HCT116 (cell line): ENCODE measurements around the gene PRSS58. TPM values are rescaled to one million over a fixed set of nuclear protein-coding genes. Genes with fewer than 3 reads are reported as not detected.

Experiments used
- ATAC-seq: fragments of 200-7000 bp; cut with Tn5 transposase; 2 replicates; pipeline ENCODE4 v1.9.1; 2020; ENCODE audit warnings: mild to moderate bottlenecking, moderate library complexity
- BruUV-seq: library from RNA; stranded (reverse); fragments of 400-500 nt; replicated peaks from 2 replicates; lab custom pipeline; 2021; lab: Mats Ljungman, UMichigan
- CTCF ChIA-PET: fragments of 300-600 bp; sonication (Branson Sonifier 250); formaldehyde crosslinking; loops from one replicate; lab custom pipeline; 2021; ENCODE audit warnings: antibody characterized with exemption; lab: Charles Lee
- POLR2A ChIA-PET: fragments of 300-600, 350-600 bp; sonication (Branson Sonifier 250); formaldehyde crosslinking; loops from one replicate; lab custom pipeline; 2021; ENCODE audit warnings: antibody characterized with exemption; lab: Charles Lee
- RAD21 ChIA-PET, 2 experiments: fragments of 300-600 bp; sonication (Branson Sonifier 250); formaldehyde crosslinking; loops; one replicate each; lab custom pipeline; 2023; ENCODE audit warnings: low total read pairs in 2 of 2; ENCODE audit not compliant: uncharacterized antibody in 2 of 2, unreplicated experiment in 2 of 2, low non-redundant PET in 1 of 2; lab: Charles Lee
- DNase-seq: peaks from one replicate; pipeline ENCODE4 v3.0.0-alpha.2; 2010; ENCODE audit warnings: low read depth, low spot score
- H2AFZ ChIP-seq: fragments of 200-600 bp; shearing (Covaris generic), sonication (generic); 2 replicates; pipeline ENCODE4 v1.6.1; 2017; ENCODE audit warnings: low read depth, mixed run types, mixed read lengths, antibody characterized with exemption, low read length; ENCODE audit not compliant: poor library complexity, severe bottlenecking
- H3K27ac ChIP-seq: 2 replicates; pipeline ENCODE4 v1.5.1; 2012; ENCODE audit warnings: low read depth, low read length
- H3K27me3 ChIP-seq: fragments of 200-600 bp; sonication (generic); 2 replicates; pipeline ENCODE4 v1.6.1; 2016; ENCODE audit warnings: mixed run types, low read length, mixed read lengths; ENCODE audit not compliant: insufficient read depth
- H3K36me3 ChIP-seq, 2 experiments: fragments of 200-500 bp in 1 of 2; fragments of 200-600 bp in 1 of 2; sonication (Bioruptor generic) in 1 of 2; sonication (generic) in 1 of 2; 2 replicates each; pipeline versions ENCODE4 v1.5.1 to v1.6.1; 2014 to 2016; ENCODE audit warnings: low read length in 2 of 2, inconsistent platforms in 1 of 2, mixed read lengths in 1 of 2, mixed run types in 1 of 2; ENCODE audit not compliant: insufficient read depth in 2 of 2, control insufficient read depth in 1 of 2
- H3K4me1 ChIP-seq, 2 experiments: fragments of 200-600 bp in 1 of 2; sonication (generic) in 1 of 2; 2 replicates each; pipeline versions ENCODE4 v1.5.1 to v1.6.1; 2012 to 2017; ENCODE audit warnings: low read length in 2 of 2, inconsistent platforms in 1 of 2, mild to moderate bottlenecking in 1 of 2, mixed read lengths in 1 of 2, mixed run types in 1 of 2, moderate library complexity in 1 of 2; ENCODE audit not compliant: insufficient read depth in 2 of 2, control insufficient read depth in 1 of 2
- H3K4me2 ChIP-seq: fragments of 200-600 bp; sonication (generic); 2 replicates; pipeline ENCODE4 v1.6.1; 2017; ENCODE audit warnings: mixed run types, low read length, mixed read lengths
- H3K4me3 ChIP-seq, 2 experiments: fragments of 200-600 bp in 1 of 2; sonication (generic) in 1 of 2; replicated peaks in 1 of 2; 2 replicates each; pipeline ENCODE4 v1.5.1; 2011 to 2016; ENCODE audit warnings: low read length in 2 of 2, control low read depth in 1 of 2, low read depth in 1 of 2, mild to moderate bottlenecking in 1 of 2, mixed read lengths in 1 of 2, mixed run types in 1 of 2
- H3K79me2 ChIP-seq: fragments of 200-600 bp; sonication (generic); 2 replicates; pipeline ENCODE4 v1.6.1; 2017; ENCODE audit warnings: mild to moderate bottlenecking, mixed run types, low read length, moderate library complexity, mixed read lengths; ENCODE audit not compliant: insufficient read depth
- H3K9ac ChIP-seq: fragments of 200-600 bp; sonication (generic); 2 replicates; pipeline ENCODE4 v1.6.1; 2016; ENCODE audit warnings: low read length, mixed read lengths
- H3K9me2 ChIP-seq: fragments of 200-600 bp; sonication (generic), shearing (Covaris generic); 2 replicates; pipeline ENCODE4 v1.6.1; 2017; ENCODE audit warnings: mixed run types, mild to moderate bottlenecking, moderate library complexity; ENCODE audit not compliant: insufficient read depth
- H3K9me3 ChIP-seq, 2 experiments: fragments of 200-500 bp in 1 of 2; fragments of 200-600 bp in 1 of 2; sonication (Bioruptor generic) in 1 of 2; sonication (generic) in 1 of 2; 2 replicates each; pipeline ENCODE4 v1.6.1; 2014 to 2017; ENCODE audit warnings: low read length in 2 of 2, mixed read lengths in 2 of 2, inconsistent platforms in 1 of 2, low read depth in 1 of 2, mild to moderate bottlenecking in 1 of 2, mixed run types in 1 of 2, moderate library complexity in 1 of 2; ENCODE audit not compliant: control insufficient read depth in 1 of 2, insufficient read depth in 1 of 2
- H4K20me1 ChIP-seq: fragments of 200-600 bp; sonication (generic), shearing (Covaris generic); 2 replicates; pipeline ENCODE4 v1.6.1; 2017; ENCODE audit warnings: mixed run types, mild to moderate bottlenecking, moderate library complexity; ENCODE audit not compliant: insufficient read depth
- ATF3 ChIP-seq: IDR thresholded peaks from 2 replicates; pipeline ENCODE4 v1.6.1; 2012
- CTCF ChIP-seq, 3 experiments: fragments of 200-600 bp in 1 of 3; sonication (generic) in 1 of 3; IDR thresholded peaks in 2 of 3; conservative IDR thresholded peaks in 1 of 3; 2 replicates each; pipeline ENCODE4 v1.5.1; 2012 to 2017; ENCODE audit warnings: low read depth in 2 of 3, low read length in 2 of 3, antibody characterized with exemption in 1 of 3, borderline replicate concordance in 1 of 3, control low read depth in 1 of 3, mild to moderate bottlenecking in 1 of 3, mixed read lengths in 1 of 3, mixed run types in 1 of 3, moderate library complexity in 1 of 3; ENCODE audit not compliant: insufficient read depth in 1 of 3
- EGR1 ChIP-seq: IDR thresholded peaks from 2 replicates; pipeline ENCODE4 v1.6.1; 2012; ENCODE audit warnings: low read depth
- ELF1 ChIP-seq: IDR thresholded peaks from 2 replicates; pipeline ENCODE4 v1.6.1; 2012; ENCODE audit warnings: low read depth, borderline replicate concordance
- JUND ChIP-seq: IDR thresholded peaks from 2 replicates; pipeline ENCODE4 v1.6.1; 2012
- MAX ChIP-seq: IDR thresholded peaks from 2 replicates; pipeline ENCODE4 v1.6.1; 2012
- RAD21 ChIP-seq: IDR thresholded peaks from 2 replicates; pipeline ENCODE4 v1.6.1; 2012; ENCODE audit warnings: low read depth, mild to moderate bottlenecking
- REST ChIP-seq: IDR thresholded peaks from 2 replicates; pipeline ENCODE4 v1.6.1; 2012; ENCODE audit warnings: low read depth
- SRF ChIP-seq: IDR thresholded peaks from 2 replicates; pipeline ENCODE4 v1.6.1; 2012; ENCODE audit warnings: low read depth
- TCF7L2 ChIP-seq: IDR thresholded peaks from 2 replicates; pipeline ENCODE4 v1.7.0; 2011; ENCODE audit warnings: borderline replicate concordance, inconsistent platforms; ENCODE audit not compliant: insufficient read depth, insufficient read length; ENCODE audit errors: extremely low read depth
- ZFX ChIP-seq: fragments of 450-650 bp; IDR thresholded peaks from 2 replicates; pipeline ENCODE4 v1.6.1; 2017
- intact Hi-C: fragments of 100-400 bp; cut with micrococcal nuclease; formaldehyde crosslinking; loops from 2 replicates; pipeline ENCODE4 v1.10.0; 2022
- total RNA-seq: library from RNA; stranded (reverse); gene quantifications from one replicate; pipeline ENCODE4 v1.2.1, GENCODE V29; 2021; ENCODE audit not compliant: unreplicated experiment

PRSS58 gene
- total RNA-seq, 1 experiment from 2014 or later: not detected

- RAD21 ChIA-PET: no interaction called here
- Histone ChIP-seq H3K4me3 (no peak overlapping the region), H3K27me3 (no peaks in the 10 kb centered on the region), H3K27ac (no peak overlapping the region), H3K9ac (no peak overlapping the region), H3K79me2 (no peaks in the 10 kb centered on the region), H3K9me3 (no peaks in the 10 kb centered on the region), H4K20me1 (no peaks in the 10 kb centered on the region), H2AFZ (peak overlapping the region; percentile 0), H3K4me1 (no peaks in the 10 kb centered on the region), H3K36me3 (no peaks in the 10 kb centered on the region), H3K9me2 (no peaks in the 10 kb centered on the region), H3K4me2 (no peak overlapping the region)
- no TSS peak for BruUV-seq
- TF ChIP-seq ELF1 (no peak), ZFX (no peak), SRF (no peak), RAD21 (peak; percentile 29; the same call in 1 of the 2 replicates), TCF7L2 (no peak), EGR1 (no peak), CTCF (IDR thresholded peaks at IDR 0.05 in 2 of 3, conservative IDR thresholded peaks at IDR 0.05 in 1 of 3; ENCODE audit: borderline replicate concordance in 1 of 3, insufficient read depth in 1 of 3, low read depth in 2 of 3, low read length in 2 of 3) (peak; percentile 32 to 72 (median 63); a peak in 5 of 6 replicates), ATF3 (no peak), JUND (no peak), MAX (peak; percentile 68), REST (no peak)
- intact Hi-C loops: no loop called here
- POLR2A ChIA-PET: no interaction called here
- ATAC-seq (peak; percentile 89), DNase-seq (peak; percentile 31)
- CTCF ChIA-PET: interaction anchor here (0.6 to 2.3 kb wide), 10 partner anchors 9 to 323 kb away, joined by 3 to 8 read pairs (median 4); no protein-coding TSS in a partner anchor
Measured at GRCh38 chr7:142298009-142298408, 40.2 kb upstream of the PRSS58 start.
